Astrocyte (in vitro differentiated cells and primary cell): ENCODE results near the gene KRTAP19-7.

Experiments used
- EZH2 ChIP-seq: IDR thresholded peaks from 2 replicates; pipeline ENCODE4 v1.6.1; 2012; ENCODE audit warnings: mild to moderate bottlenecking, low read length, inconsistent platforms; ENCODE audit not compliant: insufficient read depth
- TF ChIP-seq, protein P1 (sequence below): IDR thresholded peaks from 2 replicates; pipeline ENCODE4 v1.5.1; 2011; ENCODE audit warnings: low read depth, mild to moderate bottlenecking, inconsistent platforms, low read length, moderate library complexity; ENCODE audit not compliant: insufficient read depth

GRCh38 chr21:30563630-30564029, 2.5 kb upstream of the KRTAP19-7 start:
- TF ChIP-seq, protein P1, sequence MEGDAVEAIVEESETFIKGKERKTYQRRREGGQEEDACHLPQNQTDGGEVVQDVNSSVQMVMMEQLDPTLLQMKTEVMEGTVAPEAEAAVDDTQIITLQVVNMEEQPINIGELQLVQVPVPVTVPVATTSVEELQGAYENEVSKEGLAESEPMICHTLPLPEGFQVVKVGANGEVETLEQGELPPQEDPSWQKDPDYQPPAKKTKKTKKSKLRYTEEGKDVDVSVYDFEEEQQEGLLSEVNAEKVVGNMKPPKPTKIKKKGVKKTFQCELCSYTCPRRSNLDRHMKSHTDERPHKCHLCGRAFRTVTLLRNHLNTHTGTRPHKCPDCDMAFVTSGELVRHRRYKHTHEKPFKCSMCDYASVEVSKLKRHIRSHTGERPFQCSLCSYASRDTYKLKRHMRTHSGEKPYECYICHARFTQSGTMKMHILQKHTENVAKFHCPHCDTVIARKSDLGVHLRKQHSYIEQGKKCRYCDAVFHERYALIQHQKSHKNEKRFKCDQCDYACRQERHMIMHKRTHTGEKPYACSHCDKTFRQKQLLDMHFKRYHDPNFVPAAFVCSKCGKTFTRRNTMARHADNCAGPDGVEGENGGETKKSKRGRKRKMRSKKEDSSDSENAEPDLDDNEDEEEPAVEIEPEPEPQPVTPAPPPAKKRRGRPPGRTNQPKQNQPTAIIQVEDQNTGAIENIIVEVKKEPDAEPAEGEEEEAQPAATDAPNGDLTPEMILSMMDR, result no peak
- TF ChIP-seq EZH2, result no peak
